Thoracic aorta (tissue), 2 donors: ENCODE results near the gene EXOG. TPM values are rescaled to one million over a fixed set of nuclear protein-coding genes. Genes with fewer than 3 reads are reported as not detected.

Source experiments
- ATAC-seq: fragments of 150-250 bp; one replicate; pipeline ENCODE4 v1.8.0; 2017; ENCODE audit warnings: low read depth; ENCODE audit not compliant: insufficient number of reproducible peaks, low FRiP score
- DNase-seq: peaks from one replicate; pipeline ENCODE4 v3.0.0-alpha.2; 2020; ENCODE audit warnings: low spot score
- H3K27ac ChIP-seq, 2 donors: fragments of 200-600 bp; sonication (generic); 1 replicate in 1 of 2; 2 replicates in 1 of 2; pipeline ENCODE4 v1.5.1; 2016; ENCODE audit warnings: mild to moderate bottlenecking in 2 of 2, moderate library complexity in 2 of 2
- H3K27me3 ChIP-seq: fragments of 200-600 bp; sonication (generic); replicated peaks from 2 replicates; pipeline ENCODE4 v1.6.0; 2016; ENCODE audit warnings: mild to moderate bottlenecking; ENCODE audit not compliant: insufficient read depth
- H3K36me3 ChIP-seq: fragments of 200-600 bp; sonication (generic); one replicate; pipeline ENCODE4 v1.5.1; 2016
- H3K4me1 ChIP-seq, 2 donors: fragments of 200-600 bp; sonication (generic); 1 replicate in 1 of 2; 2 replicates in 1 of 2; pipeline versions ENCODE4 v1.5.1 to v1.6.0; 2016; ENCODE audit warnings: low read depth in 2 of 2, mild to moderate bottlenecking in 1 of 2; ENCODE audit not compliant: control insufficient read depth in 1 of 2
- H3K4me3 ChIP-seq: fragments of 200-600 bp; sonication (generic); 2 replicates; pipeline ENCODE4 v1.5.1; 2016; ENCODE audit warnings: mild to moderate bottlenecking
- H3K9me3 ChIP-seq: fragments of 200-600 bp; sonication (generic); 2 replicates; pipeline ENCODE4 v1.5.1; 2016
- CTCF ChIP-seq: fragments of 200-600 bp; sonication (generic); IDR thresholded peaks from one replicate; pipeline ENCODE4 v1.5.1; 2019; ENCODE audit warnings: antibody characterized with exemption
- total RNA-seq, 2 donors: library from RNA; depleted of rRNA; stranded (reverse); fragments of >200 nt; gene quantifications; one replicate each; pipeline versions ENCODE4 v1.1.0 to v1.2.3, GENCODE V29; 2016

EXOG gene
- total RNA-seq, 2 donors from 2014 or later, result 14.9 to 16.3 TPM

DNA sequence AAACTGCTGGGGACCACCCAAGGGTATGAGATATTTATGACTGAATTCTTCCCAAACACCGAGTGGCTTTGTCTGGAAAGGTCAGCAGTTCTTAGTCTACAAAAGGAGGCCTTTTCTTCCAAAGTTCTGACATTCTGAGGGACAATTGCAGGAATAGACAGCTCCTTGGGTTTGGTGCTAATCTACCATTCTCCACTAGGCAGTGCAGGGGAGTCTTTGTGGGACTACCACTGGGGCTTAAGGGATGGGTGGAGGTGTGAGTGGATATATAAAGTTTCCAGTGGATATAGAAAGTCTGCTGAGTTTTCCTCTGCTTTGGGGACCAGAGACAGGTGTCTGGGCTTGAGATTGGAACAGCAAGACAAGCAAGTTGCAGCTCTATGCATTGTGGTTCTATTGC, 62.7 kb downstream of the EXOG start:
- Histone ChIP-seq H3K4me3 (no peak overlapping the region), H3K9me3 (no peaks in the 10 kb centered on the region), H3K27me3 (no peaks in the 10 kb centered on the region), H3K36me3 (no peaks in the 10 kb centered on the region), H3K4me1 (no peaks in the 10 kb centered on the region), H3K27ac (no peak overlapping the region)
- ATAC-seq (no peak), DNase-seq (no peak)
- TF ChIP-seq CTCF, result no peak

DNA sequence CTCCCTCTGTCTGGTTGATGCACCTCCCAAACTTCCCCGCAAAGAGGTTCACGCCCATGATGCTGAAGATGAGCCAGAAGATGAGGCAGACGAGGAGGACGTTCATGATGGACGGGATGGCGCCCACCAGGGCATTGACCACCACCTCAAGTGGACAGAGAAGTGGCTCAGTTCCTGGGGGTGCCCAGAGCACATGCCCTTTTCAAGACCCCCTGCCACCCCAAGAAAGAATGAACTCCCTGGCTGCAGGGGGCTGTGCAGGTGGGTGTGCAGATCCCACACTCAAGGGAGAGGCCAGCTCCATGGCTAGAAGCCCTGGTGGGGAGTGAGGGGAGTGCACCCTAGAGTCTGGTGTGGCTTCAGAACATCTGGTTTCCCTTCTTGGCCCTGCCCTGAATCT, 64.1 kb downstream of the EXOG start:
- TF ChIP-seq CTCF, result no peak
- Histone ChIP-seq H3K36me3 (no peaks in the 10 kb centered on the region), H3K4me1 (no peaks in the 10 kb centered on the region), H3K27me3 (no peaks in the 10 kb centered on the region), H3K27ac (no peak overlapping the region), H3K4me3 (no peak overlapping the region), H3K9me3 (no peaks in the 10 kb centered on the region)
- ATAC-seq (no peak), DNase-seq (no peak)

GRCh38 chr3:38560996-38561717, 65.0 kb downstream of the EXOG start:
- Histone ChIP-seq H3K9me3 (no peaks in the 10 kb centered on the region), H3K36me3 (no peaks in the 10 kb centered on the region), H3K4me1 (no peaks in the 10 kb centered on the region), H3K27me3 (no peaks in the 10 kb centered on the region), H3K4me3 (no peak overlapping the region), H3K27ac (no peak overlapping the region)
- DNase-seq, result no peak
- ATAC-seq, result no peak
- TF ChIP-seq CTCF, result no peak

DNA sequence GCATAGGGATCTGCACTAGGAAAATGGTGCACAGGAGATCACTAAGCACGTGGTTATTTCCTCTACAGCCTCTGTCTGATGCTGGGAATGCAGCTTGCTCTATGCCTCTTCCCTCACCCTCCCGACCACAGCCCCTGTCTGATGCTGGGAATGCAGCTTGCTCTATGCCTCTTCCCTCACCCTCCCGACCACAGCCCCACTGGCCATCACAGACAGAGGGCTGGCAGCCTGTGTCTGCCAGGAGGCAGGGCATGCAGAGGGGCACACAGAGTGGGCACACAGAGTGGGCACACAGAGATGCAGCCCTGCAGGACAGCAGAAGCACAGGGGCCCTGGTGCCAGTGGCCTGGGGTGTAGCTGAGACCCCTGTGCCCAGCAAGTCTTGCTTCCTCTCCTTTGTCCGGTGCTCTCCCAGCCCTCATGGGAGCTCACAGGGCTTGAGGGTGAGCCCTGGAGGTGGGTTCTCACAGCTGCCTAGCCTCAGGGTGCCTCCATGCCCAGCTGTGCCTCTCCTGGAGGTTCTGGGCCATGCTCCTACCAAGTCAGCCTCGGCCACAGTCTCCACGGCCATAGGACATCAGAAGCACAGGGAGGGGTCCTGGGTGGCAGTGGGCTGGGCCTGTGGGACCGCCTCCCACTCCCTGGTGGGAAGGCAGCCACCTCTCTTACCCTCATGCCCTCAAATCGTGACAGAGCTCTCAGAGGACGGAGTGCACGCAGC, 65.8 kb downstream of the EXOG start:
- Histone ChIP-seq H3K27me3 (no peaks in the 10 kb centered on the region), H3K36me3 (no peaks in the 10 kb centered on the region), H3K9me3 (no peaks in the 10 kb centered on the region), H3K4me3 (no peak overlapping the region), H3K4me1 (no peaks in the 10 kb centered on the region), H3K27ac (no peak overlapping the region)
- DNase-seq (no peak), ATAC-seq (no peak)
- TF ChIP-seq CTCF, result no peak

- Histone ChIP-seq H3K27ac (no peak overlapping the region), H3K36me3 (no peaks in the 10 kb centered on the region), H3K4me3 (no peak overlapping the region), H3K4me1 (no peaks in the 10 kb centered on the region), H3K27me3 (no peaks in the 10 kb centered on the region), H3K9me3 (no peaks in the 10 kb centered on the region)
- no peak for ATAC-seq
- DNase-seq, result no peak
- TF ChIP-seq CTCF, result no peak
These were observed 66.4 kb downstream of the EXOG start for GRCh38 chr3:38562467-38562925.
